ENCODE results near the gene CIB1. TPM values are rescaled to one million over a fixed set of nuclear protein-coding genes. Genes with fewer than 3 reads are reported as not detected.
A peak's percentile ranks its signal among the peaks of the same experiment; 100 is the strongest.

The CIB1 gene
- total RNA-seq, 1 experiment from 2014 or later: 25.8 TPM

- DNase-seq (ENCODE audit: low read depth): no peak
Observed at GRCh38 chr15:90219421-90220141, 14.2 kb downstream of the CIB1 start.

DNA sequence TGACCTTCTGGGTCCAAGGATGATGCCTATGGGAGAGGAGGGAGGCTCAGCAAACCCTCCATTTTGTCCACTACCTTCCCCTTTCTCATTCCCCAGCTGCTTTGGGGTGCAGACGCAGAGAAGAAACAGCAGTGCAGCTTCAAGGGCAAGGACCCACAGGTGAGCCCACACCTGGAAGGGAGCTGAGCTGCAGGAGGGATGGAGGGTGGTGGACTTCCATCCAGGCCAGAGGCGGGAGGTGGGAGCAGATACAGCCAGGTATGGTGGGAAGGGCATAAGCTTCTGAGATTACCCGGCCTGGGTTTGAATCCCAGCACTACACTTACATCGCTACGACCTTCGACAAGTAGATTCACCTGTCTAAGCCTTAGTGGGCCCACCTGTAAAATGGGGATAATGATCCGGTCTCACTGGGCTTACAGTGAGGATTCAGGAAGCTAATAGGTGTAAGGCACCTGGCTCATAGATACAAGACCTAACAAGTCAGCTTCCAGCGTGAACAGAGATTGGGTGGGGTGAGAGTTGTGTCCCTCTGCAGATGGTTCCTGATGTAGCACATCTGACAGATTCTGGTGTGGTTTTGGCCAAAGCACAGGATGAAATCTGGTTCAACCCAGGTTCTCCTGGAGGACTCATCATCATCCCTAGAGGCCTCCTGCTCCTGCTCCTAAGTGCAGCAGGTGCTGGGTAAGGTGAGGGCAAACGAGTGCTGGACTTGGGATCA, 15.9 kb downstream of the CIB1 start:
- no peak for DNase-seq (ENCODE audit: low read depth)

DNA sequence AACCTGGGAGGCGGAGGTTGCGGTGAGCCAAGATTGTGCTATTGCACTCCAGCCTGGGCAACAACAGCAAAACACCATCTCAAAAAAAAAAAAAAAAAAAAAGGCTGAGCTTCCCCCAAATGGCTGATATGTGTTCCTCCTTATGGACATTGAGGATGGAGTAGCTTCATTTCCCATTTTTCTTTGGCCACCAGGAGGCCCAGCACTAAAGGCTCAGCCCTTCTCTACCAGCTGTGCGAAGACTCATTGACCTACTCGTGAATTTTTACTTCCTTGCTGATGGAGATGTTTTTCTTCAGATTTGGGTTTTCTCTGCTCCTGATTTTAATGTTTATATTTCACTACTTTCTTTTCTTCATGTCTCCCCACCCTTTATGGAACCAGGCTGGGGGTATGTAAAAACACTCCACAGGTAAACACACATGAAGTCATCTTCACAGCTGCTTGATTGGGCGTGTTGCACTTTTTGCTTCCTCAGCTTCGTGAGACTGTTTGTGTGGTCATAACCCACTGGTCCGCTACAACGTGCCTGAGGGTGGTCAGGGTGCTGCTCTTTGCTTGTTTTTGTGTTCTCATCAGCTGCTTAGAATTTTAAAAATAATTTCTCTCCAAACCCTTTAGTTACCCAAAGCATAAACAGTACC, 19.1 kb downstream of the CIB1 start:
- DNase-seq (ENCODE audit: low read depth): no peak

- no peak for DNase-seq (ENCODE audit: low read depth)
Observed at GRCh38 chr15:90213818-90214204, 19.9 kb downstream of the CIB1 start.

GRCh38 chr15:90213122-90213817, 20.5 kb downstream of the CIB1 start:
- no peak for DNase-seq (ENCODE audit: low read depth)

DNA sequence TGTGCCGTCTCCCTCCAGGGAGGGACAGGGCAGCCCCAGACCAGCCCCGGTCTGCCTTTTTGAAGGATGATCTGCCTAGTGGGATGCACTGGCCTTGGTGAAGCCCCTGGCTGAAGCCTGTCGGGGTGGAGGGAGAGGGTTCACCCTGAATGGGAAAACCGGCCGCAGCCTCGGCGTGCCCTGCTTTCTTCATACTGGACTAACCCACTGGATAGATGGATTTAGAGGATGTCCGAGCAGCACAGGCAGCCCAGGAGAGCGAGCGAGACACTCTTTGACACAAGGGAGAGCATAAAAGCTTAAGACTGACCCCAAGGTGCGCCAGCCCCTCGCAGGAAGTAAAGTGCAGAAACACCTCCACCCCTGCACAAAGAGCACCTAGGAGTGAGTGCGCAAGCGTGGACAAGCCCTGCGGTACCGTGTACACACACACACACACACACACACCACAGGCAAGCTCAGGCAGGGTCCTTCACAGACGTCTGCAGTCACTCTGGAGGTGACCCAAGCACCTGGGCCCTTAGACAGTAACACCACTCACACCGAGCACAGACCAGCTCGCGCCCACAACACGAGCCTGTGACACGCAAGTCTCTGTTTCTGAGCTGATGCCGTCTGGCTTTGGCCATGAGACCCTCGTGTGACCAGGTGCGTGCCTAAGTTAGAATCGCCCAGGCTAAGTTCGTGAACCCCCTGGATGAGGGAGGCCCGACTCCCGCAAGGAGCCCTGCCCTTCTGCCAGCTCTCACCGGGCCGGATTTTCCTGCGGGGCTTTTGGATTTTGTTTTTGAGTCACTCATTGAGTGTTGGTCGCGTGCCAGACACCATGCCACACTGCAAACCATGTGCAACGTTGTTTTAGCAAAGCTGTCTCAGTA, 21.3 kb downstream of the CIB1 start:
- no peak for DNase-seq (ENCODE audit: low read depth)

- peak; percentile 37 for DNase-seq (ENCODE audit: low read depth)
Observed at GRCh38 chr15:90211440-90212143, 22.1 kb downstream of the CIB1 start.

DNA sequence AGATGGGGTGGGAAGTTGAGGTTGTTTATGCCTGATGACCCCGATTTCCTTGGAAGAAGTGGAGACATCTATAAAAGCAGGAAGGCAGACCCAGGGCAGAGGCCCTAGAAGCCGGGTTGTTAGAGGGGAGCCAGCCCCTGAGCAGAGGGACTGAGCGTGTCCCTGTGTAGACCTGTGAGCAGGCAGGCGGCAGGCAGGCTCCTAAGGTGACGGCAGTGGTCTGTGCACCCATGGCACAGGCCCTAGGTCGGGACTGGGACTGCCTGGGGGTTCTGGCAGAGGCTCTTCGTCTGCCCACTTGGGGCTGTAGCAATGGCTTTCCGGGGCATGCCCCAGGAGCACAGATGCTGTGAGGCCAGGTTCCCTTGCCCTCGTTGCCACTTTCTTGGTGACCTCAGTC, 22.7 kb downstream of the CIB1 start:
- no peak for DNase-seq (ENCODE audit: low read depth)

- no peak for DNase-seq (ENCODE audit: low read depth)
Observed at GRCh38 chr15:90210593-90210992, 23.1 kb downstream of the CIB1 start.

DNA sequence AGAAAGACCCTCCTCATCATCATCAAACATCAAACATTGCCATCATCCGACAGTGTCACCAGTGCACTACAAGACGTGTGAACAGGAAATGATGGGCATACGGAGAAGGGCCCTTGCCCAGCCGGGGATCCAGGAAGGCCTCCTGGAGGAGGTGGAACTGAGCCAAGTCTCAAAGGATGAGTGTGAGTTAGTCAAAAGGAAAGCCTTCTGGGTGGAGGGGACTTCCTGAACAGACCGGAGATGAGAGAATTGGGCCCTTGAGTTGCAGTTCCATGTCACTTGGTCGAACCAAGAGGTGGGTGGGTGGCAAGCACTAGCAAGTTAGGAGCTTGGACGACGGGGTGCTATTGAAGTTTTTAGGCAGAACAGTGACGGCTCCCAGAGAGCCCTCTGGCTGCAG, 24.1 kb downstream of the CIB1 start:
- DNase-seq (ENCODE audit: low read depth): no peak

DNA sequence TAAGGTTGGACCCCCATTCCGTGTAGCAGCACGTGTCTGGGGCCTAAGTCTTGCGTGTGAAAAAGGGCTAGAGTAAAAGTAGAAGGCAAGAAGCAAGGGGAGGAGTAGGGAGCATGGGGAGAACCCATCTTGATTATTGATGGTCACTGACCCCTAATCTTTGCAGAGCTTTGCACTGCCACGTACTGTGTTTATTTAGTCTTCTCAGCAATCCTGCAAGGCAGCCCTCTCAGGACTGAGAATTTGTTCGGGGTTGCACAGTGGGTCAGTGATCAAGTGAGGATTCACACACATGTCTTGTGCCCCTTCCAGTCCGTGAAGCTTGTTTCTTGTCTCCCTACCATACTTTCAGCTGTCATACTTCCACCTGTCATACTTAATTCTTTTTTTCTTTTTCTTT, 25.4 kb downstream of the CIB1 start:
- no peak for DNase-seq (ENCODE audit: low read depth)

DNA sequence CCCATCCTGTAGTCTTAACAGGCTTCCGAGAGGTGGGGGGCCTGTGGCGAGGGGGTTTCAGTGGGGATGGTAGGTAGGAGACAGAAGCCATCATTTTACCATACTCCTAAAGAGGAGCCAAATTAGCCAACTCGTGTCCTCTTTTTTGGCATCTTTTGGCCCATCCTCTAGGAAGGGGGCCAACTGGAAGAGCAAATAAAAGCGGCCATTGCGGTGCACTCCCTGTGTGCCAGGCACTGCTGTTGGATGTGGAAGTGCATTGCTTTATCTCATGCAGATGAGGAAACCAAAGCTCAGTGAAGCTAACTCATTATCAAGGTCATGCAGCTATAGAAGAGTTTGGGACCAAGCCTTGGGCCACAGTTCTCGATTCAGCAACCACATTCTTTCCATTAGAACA, 26.5 kb downstream of the CIB1 start:
- DNase-seq (ENCODE audit: low read depth): no peak

- no peak for DNase-seq (ENCODE audit: low read depth)
Observed at GRCh38 chr15:90205886-90206285, 27.9 kb downstream of the CIB1 start.

- no peak for DNase-seq (ENCODE audit: low read depth)
Observed at GRCh38 chr15:90205050-90205848, 28.5 kb downstream of the CIB1 start.

DNA sequence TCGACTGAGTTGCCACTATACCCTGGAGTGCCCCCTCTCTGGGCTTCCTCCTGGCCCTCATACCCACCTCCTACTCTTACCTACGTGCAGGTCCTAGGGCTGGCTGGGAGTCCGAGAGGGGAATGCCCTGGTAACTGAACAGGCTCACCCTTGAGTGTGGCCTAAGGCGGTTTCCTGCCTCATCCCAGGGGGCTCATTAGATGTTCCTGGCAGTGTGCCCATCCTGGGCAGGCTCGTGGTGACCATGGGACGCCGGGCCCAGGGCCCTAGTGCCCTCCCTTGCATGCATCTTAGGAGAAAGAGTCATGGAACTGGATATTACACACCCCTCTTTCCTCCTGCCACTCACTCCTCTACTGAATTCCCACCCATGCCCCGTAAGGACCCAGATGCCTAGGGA, 29.8 kb downstream of the CIB1 start:
- peak; percentile 66 for DNase-seq (ENCODE audit: low read depth)

GRCh38 chr15:90203473-90203872, 30.3 kb downstream of the CIB1 start:
- DNase-seq (ENCODE audit: low read depth): no peak

DNA sequence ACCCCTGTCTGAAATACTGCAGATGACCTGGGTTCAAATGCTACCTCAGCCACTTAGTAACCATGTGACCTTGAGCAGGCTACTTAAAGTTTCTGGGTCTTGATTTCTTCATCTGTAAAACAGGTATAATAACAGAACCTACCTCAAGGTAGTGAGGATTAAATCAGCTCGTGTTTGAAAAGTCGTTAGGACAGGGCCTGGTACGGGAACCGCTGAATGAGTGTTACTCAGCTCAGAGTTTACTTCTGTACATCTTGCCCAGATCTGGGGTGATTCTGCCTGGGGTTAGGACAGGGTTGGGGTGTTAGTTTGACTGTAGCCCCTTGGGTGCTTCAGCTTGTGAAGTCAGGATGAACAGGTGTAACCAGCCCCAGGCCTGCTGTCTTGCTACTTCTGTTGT, 30.8 kb downstream of the CIB1 start:
- no peak for DNase-seq (ENCODE audit: low read depth)

- no peak for DNase-seq (ENCODE audit: low read depth)
Observed at GRCh38 chr15:90201944-90202375, 31.8 kb downstream of the CIB1 start.

- peak; percentile 22 for DNase-seq (ENCODE audit: low read depth)
Observed at GRCh38 chr15:90201130-90201943, 32.4 kb downstream of the CIB1 start, which contains the start of gene SEMA4B. SEMA4B (plus strand) TSS chr15:90201330; CDS start chr15:90201579, 249 bp downstream.

Data from LHCN-M2 (cell line).